Limb (tissue), 2 donors: ENCODE measurements around the gene RTTN.
"Not testable (repeated sequence)": the region's sequence is repeated elsewhere in the genome, so short reads cannot be mapped to it uniquely, and the experiment has no call there.

ENCODE experiments used
- DNase-seq, 2 donors: peaks; one replicate each; pipeline ENCODE4 v3.0.0-alpha.2; 2016; ENCODE audit errors: extremely low spot score in 2 of 2

The RTTN gene

GRCh38 chr18:69980982-69981804 lies 224.3 kb downstream of the RTTN start:
- DNase-seq = no peak

- no peak for DNase-seq
Observed at GRCh38 chr18:69980509-69980908, 225.0 kb downstream of the RTTN start.

- DNase-seq = no peak
Observed at GRCh38 chr18:69978732-69979715, 226.5 kb downstream of the RTTN start.

GRCh38 chr18:69975294-69975693 lies 230.2 kb downstream of the RTTN start:
- not testable (repeated sequence) for DNase-seq

- DNase-seq = no peak
Observed at GRCh38 chr18:69974365-69974764, 231.1 kb downstream of the RTTN start.

- DNase-seq = no peak
Observed at GRCh38 chr18:69969491-69969890, 236.0 kb downstream of the RTTN start.

GRCh38 chr18:69968039-69968438 lies 237.4 kb downstream of the RTTN start:
- no peak for DNase-seq

- DNase-seq = no peak
Observed at GRCh38 chr18:69963196-69963595, 242.3 kb downstream of the RTTN start.

- DNase-seq = no peak
Observed at GRCh38 chr18:69961718-69962117, 243.8 kb downstream of the RTTN start.

- DNase-seq = no peak
Observed at GRCh38 chr18:69958422-69958821, 247.1 kb downstream of the RTTN start.

- no peak for DNase-seq
Observed at GRCh38 chr18:69957747-69958146, 247.7 kb downstream of the RTTN start.

GRCh38 chr18:69956665-69957620 lies 248.5 kb downstream of the RTTN start:
- DNase-seq = no peak

GRCh38 chr18:69956057-69956456 lies 249.4 kb downstream of the RTTN start:
- DNase-seq = no peak

- no peak for DNase-seq
Observed at GRCh38 chr18:69954719-69955480, 250.6 kb downstream of the RTTN start.

GRCh38 chr18:69953191-69953590 lies 252.3 kb downstream of the RTTN start:
- DNase-seq = no peak
